Neuron (in vitro differentiated cells): ENCODE results near the gene PLAAT5.
"Not testable (repeated sequence)": the region's sequence is repeated elsewhere in the genome, so short reads cannot be mapped to it uniquely, and the experiment has no call there.

Experiments
- H2AFZ ChIP-seq: one replicate; pipeline ENCODE4 v1.6.1; 2013; ENCODE audit warnings: low read depth, mild to moderate bottlenecking, inconsistent platforms, low read length, moderate library complexity
- H3K27me3 ChIP-seq: one replicate; pipeline ENCODE4 v1.6.1; 2013; ENCODE audit warnings: low read length; ENCODE audit not compliant: insufficient read depth
- H3K36me3 ChIP-seq: one replicate; pipeline ENCODE4 v1.6.1; 2013; ENCODE audit warnings: low read length; ENCODE audit not compliant: insufficient read depth
- H3K4me1 ChIP-seq: one replicate; pipeline ENCODE4 v1.6.1; 2013; ENCODE audit warnings: low read length; ENCODE audit not compliant: insufficient read depth
- H3K4me3 ChIP-seq: 2 replicates; pipeline ENCODE4 v1.5.1; 2013; ENCODE audit warnings: mild to moderate bottlenecking, low read length, moderate library complexity
- H3K9me3 ChIP-seq: one replicate; pipeline ENCODE4 v1.6.1; 2013; ENCODE audit warnings: low read length

PLAAT5 gene

DNA sequence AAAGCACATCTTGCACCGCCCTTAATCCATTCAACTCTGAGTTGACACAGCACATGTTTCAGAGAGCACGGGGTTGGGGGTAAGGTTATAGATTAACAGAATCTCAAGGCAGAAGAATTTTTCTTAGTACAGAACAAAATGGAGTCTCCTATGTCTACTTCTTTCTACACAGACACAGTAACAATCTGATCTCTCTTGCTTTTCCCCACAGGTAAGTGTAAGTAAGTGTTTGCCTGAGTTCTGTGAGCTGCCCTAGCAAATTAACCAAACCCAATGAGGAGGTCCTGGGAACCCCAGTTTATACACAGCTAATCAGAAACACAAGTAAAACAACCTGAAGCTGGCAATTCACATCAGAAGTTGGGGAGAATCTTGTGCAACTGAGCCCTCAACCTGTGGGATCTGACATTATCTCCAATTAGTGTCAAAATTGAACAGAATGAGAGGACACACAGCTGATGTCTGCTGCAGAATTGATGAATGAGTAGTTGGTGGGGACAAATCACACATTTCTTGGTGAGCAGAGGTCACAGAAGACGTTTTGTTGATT lies 37.8 kb upstream of the PLAAT5 start:
- not testable (repeated sequence) for H3K9me3 ChIP-seq, H3K4me3 ChIP-seq, H3K4me1 ChIP-seq, H2AFZ ChIP-seq, H3K36me3 ChIP-seq
- peaks cover 12% of the 10 kb centered on the region for H3K27me3 ChIP-seq

GRCh38 chr11:63528156-63528555 lies 37.2 kb upstream of the PLAAT5 start:
- not testable (repeated sequence) for H3K9me3 ChIP-seq, H3K36me3 ChIP-seq, H3K4me1 ChIP-seq, H3K4me3 ChIP-seq, H3K27me3 ChIP-seq, H2AFZ ChIP-seq

- no peak overlapping the region for H2AFZ ChIP-seq
- no peaks in the 10 kb centered on the region for H3K9me3 ChIP-seq
- peaks cover 5% of the 10 kb centered on the region for H3K27me3 ChIP-seq
- no peaks in the 10 kb centered on the region for H3K36me3 ChIP-seq
- H3K4me1 ChIP-seq, result peaks cover 6% of the 10 kb centered on the region
- H3K4me3 ChIP-seq, result no peak overlapping the region
These were observed 36.7 kb upstream of the PLAAT5 start for GRCh38 chr11:63527667-63528066.

DNA sequence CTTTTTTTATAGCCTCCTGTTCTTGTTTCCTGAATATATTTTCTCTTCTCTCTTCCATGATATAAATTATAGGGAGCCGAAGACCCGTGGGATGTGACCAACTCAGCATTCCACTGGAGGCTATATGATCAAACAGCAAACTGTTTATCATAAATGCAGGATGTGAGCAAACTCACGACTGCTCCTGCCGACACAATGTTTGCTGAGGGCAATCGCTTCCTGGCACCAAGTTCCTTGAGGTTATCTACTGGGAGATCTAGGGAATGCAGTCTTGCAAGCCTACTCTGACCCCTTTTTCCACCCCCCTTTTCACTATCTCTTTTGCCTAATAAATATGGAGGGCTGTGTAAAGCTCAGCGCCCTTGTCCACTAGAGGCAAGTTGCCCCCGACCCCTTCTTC lies 32.2 kb upstream of the PLAAT5 start:
- H3K27me3 ChIP-seq, result no peaks in the 10 kb centered on the region
- H3K36me3 ChIP-seq, result no peaks in the 10 kb centered on the region
- no peak overlapping the region for H2AFZ ChIP-seq
- no peaks in the 10 kb centered on the region for H3K4me1 ChIP-seq
- H3K4me3 ChIP-seq, result no peak overlapping the region
- no peaks in the 10 kb centered on the region for H3K9me3 ChIP-seq

GRCh38 chr11:63521896-63522295 lies 30.9 kb upstream of the PLAAT5 start:
- Histone ChIP-seq H3K9me3 (no peaks in the 10 kb centered on the region), H3K27me3 (no peaks in the 10 kb centered on the region), H3K4me1 (no peaks in the 10 kb centered on the region), H2AFZ (no peak overlapping the region), H3K4me3 (no peak overlapping the region), H3K36me3 (no peaks in the 10 kb centered on the region)

GRCh38 chr11:63520606-63521170 lies 29.7 kb upstream of the PLAAT5 start:
- H3K36me3 ChIP-seq, result no peaks in the 10 kb centered on the region
- H3K4me1 ChIP-seq, result no peaks in the 10 kb centered on the region
- no peak overlapping the region for H3K4me3 ChIP-seq
- no peaks in the 10 kb centered on the region for H3K9me3 ChIP-seq
- peaks cover 2% of the 10 kb centered on the region for H3K27me3 ChIP-seq
- no peak overlapping the region for H2AFZ ChIP-seq

DNA sequence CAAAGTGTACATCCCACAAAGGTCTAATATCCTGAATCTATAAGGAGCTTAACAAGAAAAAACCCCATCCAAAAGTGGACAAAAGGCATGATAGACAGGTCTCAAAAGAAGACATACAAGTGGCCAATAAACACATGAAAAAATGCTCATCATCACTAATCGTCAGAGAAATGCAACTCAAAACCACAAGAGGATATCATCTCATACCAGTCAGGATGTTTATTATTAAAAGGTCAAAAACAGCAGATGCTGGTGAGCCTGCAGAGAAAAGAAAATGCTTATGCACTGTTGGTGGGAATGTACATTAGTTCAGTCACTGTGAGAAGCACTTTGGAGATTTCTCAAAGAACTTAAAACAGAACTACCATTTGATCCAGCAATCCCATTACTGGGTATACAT lies 27.6 kb upstream of the PLAAT5 start:
- H3K4me1 ChIP-seq, result no peaks in the 10 kb centered on the region
- no peaks in the 10 kb centered on the region for H3K36me3 ChIP-seq
- H3K9me3 ChIP-seq, result no peaks in the 10 kb centered on the region
- H2AFZ ChIP-seq, result no peak overlapping the region
- no peak overlapping the region for H3K4me3 ChIP-seq
- H3K27me3 ChIP-seq, result peaks cover 2% of the 10 kb centered on the region

GRCh38 chr11:63517156-63517555 lies 26.2 kb upstream of the PLAAT5 start:
- Histone ChIP-seq H3K4me1 (no peaks in the 10 kb centered on the region), H3K36me3 (no peaks in the 10 kb centered on the region), H2AFZ (no peak overlapping the region), H3K27me3 (peaks cover 8% of the 10 kb centered on the region), H3K4me3 (no peak overlapping the region), H3K9me3 (no peaks in the 10 kb centered on the region)

DNA sequence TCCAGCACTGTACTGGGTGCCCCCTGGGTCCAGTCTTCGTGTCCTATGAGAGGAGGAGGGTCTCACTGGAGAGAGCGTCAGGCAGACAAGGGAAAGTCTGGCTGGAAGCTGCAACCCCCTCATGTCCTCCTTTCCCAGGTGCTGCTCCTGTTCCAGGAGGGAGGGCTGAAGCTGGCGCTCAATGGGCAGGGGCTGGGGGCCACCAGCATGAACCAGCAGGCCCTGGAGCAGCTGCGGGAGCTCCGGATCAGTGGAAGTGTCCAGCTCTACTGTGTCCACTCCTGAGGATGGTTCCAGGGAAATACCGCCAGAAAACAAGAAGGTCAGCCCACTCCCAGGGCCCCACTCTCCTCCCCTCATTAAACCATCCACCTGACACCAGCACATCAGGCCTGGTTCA lies 25.1 kb upstream of the PLAAT5 start:
- no peaks in the 10 kb centered on the region for H3K9me3 ChIP-seq
- H3K4me3 ChIP-seq, result no peak overlapping the region
- H3K4me1 ChIP-seq, result no peaks in the 10 kb centered on the region
- H3K27me3 ChIP-seq, result peaks cover 18% of the 10 kb centered on the region
- no peaks in the 10 kb centered on the region for H3K36me3 ChIP-seq
- H2AFZ ChIP-seq, result no peak overlapping the region

DNA sequence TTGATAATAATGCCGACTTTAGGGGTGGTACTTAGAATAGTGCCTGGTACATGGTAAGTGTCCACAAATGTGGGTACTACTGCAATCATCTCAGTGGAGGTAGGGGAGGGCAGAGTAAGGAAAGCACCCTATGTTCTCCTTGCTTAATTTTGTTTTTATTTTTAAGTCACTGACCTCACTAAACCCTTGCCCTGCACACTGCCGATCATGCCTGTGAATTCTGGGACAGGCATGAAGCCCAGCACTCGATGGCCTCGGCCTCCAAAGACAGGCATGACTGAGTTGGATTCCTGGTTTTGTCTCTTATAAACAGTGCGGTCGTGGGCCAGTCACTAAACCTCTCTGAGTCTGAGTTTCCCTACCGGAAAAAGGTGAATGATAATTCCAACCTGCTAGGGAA lies 21.8 kb upstream of the PLAAT5 start:
- peaks cover 27% of the 10 kb centered on the region for H3K27me3 ChIP-seq
- no peaks in the 10 kb centered on the region for H3K36me3 ChIP-seq
- no peak overlapping the region for H3K4me3 ChIP-seq
- H3K9me3 ChIP-seq, result no peaks in the 10 kb centered on the region
- peaks cover 4% of the 10 kb centered on the region for H3K4me1 ChIP-seq
- H2AFZ ChIP-seq, result no peak overlapping the region

- no peak overlapping the region for H2AFZ ChIP-seq
- H3K4me3 ChIP-seq, result no peak overlapping the region
- no peaks in the 10 kb centered on the region for H3K36me3 ChIP-seq
- peaks cover 4% of the 10 kb centered on the region for H3K4me1 ChIP-seq
- H3K9me3 ChIP-seq, result no peaks in the 10 kb centered on the region
- peaks cover 25% of the 10 kb centered on the region for H3K27me3 ChIP-seq
These were observed 20.2 kb upstream of the PLAAT5 start for GRCh38 chr11:63511048-63511748.

GRCh38 chr11:63510360-63511047 lies 19.5 kb upstream of the PLAAT5 start:
- Histone ChIP-seq H3K9me3 (no peaks in the 10 kb centered on the region), H3K4me3 (no peak overlapping the region), H3K4me1 (peaks cover 4% of the 10 kb centered on the region), H3K36me3 (no peaks in the 10 kb centered on the region), H3K27me3 (peaks cover 25% of the 10 kb centered on the region), H2AFZ (no peak overlapping the region)

GRCh38 chr11:63508745-63509144 lies 17.8 kb upstream of the PLAAT5 start:
- H3K36me3 ChIP-seq, result no peaks in the 10 kb centered on the region
- H2AFZ ChIP-seq, result no peak overlapping the region

More at GRCh38 chr11:63508745-63509144, 17.8 kb upstream of the PLAAT5 start:
- Histone ChIP-seq H3K4me1 (peaks cover 4% of the 10 kb centered on the region), H3K9me3 (no peaks in the 10 kb centered on the region), H3K4me3 (no peak overlapping the region), H3K27me3 (peaks cover 25% of the 10 kb centered on the region)
